ENCODE results near the gene FGFR3. TPM values are rescaled to one million over a fixed set of nuclear protein-coding genes. Genes with fewer than 3 reads are reported as not detected.

Gene FGFR3
- total and polyA plus RNA-seq, 8 donors: 1.2 to 530 (median 26.9) TPM

- Histone ChIP-seq H3K4me1 (peaks cover 13 to 32% (median 25%) of the 10 kb centered on the region in 4 donors), H3K27me3 (peaks cover 0 to 4% (median 0%) of the 10 kb centered on the region in 3 donors), H3K36me3 (no peaks in the 10 kb centered on the region), H3K27ac (no peak overlapping the region), H3K4me3 (no peak overlapping the region), H3K9me3 (no peaks in the 10 kb centered on the region)
- 72 to 82% (median 77%) methylated on average over 2 to 18 of the region's 18 CpGs for WGBS, 5 donors
- TF ChIP-seq POLR2A (IDR thresholded peaks at IDR 0.05): no peak
- TF ChIP-seq EP300 (IDR thresholded peaks at IDR 0.05): no peak
- no peak for TF ChIP-seq POLR2AphosphoS5 (IDR thresholded peaks at IDR 0.05)
- no peak for TF ChIP-seq CTCF (IDR thresholded peaks at IDR 0.05)
- intact Hi-C loops (cut with DNase I; ENCODE audit: low total_unique reads): no loop called here
- DNase-seq: no peak
These were observed 37.0 kb upstream of the FGFR3 start for GRCh38 chr4:1756079-1756478.

- H3K36me3 ChIP-seq: no peaks in the 10 kb centered on the region
- no peak for DNase-seq
- no peak overlapping the region for H3K27ac ChIP-seq
- no peak overlapping the region for H3K4me3 ChIP-seq
- intact Hi-C loops (cut with DNase I; ENCODE audit: low total_unique reads): no loop called here
- H3K9me3 ChIP-seq: no peaks in the 10 kb centered on the region
- no peak for TF ChIP-seq EP300 (IDR thresholded peaks at IDR 0.05)
- TF ChIP-seq CTCF (IDR thresholded peaks at IDR 0.05): no peak
- no peak for TF ChIP-seq POLR2A (IDR thresholded peaks at IDR 0.05)
- no peak for TF ChIP-seq POLR2AphosphoS5 (IDR thresholded peaks at IDR 0.05)
- 77 to 89% (median 88%) methylated on average over 5 to 20 of the region's 20 CpGs for WGBS, 5 donors
- peaks cover 7 to 25% (median 18%) of the 10 kb centered on the region in 4 donors for H3K4me1 ChIP-seq
- H3K27me3 ChIP-seq: peaks cover 0 to 11% (median 0%) of the 10 kb centered on the region in 3 donors
These were observed 36.0 kb upstream of the FGFR3 start for GRCh38 chr4:1756893-1757779.

GRCh38 chr4:1757836-1758235, 35.3 kb upstream of the FGFR3 start:
- intact Hi-C loops (cut with DNase I; ENCODE audit: low total_unique reads): no loop called here

More at GRCh38 chr4:1757836-1758235, 35.3 kb upstream of the FGFR3 start:
- H3K27me3 ChIP-seq: peaks cover 0 to 14% (median 2%) of the 10 kb centered on the region in 3 donors
- no peak overlapping the region for H3K27ac ChIP-seq
- H3K4me3 ChIP-seq: no peak overlapping the region
- no peak for DNase-seq
- no peaks in the 10 kb centered on the region for H3K36me3 ChIP-seq
- H3K4me1 ChIP-seq: peaks cover under 1 to 18% (median 11%) of the 10 kb centered on the region in 4 donors
- 66 to 75% (median 73%) methylated on average over 12 to 17 of the region's 17 CpGs for WGBS, 5 donors
- TF ChIP-seq CTCF (IDR thresholded peaks at IDR 0.05): no peak
- no peak for TF ChIP-seq POLR2AphosphoS5 (IDR thresholded peaks at IDR 0.05)
- TF ChIP-seq EP300 (IDR thresholded peaks at IDR 0.05): no peak
- no peak for TF ChIP-seq POLR2A (IDR thresholded peaks at IDR 0.05)
- no peaks in the 10 kb centered on the region for H3K9me3 ChIP-seq
